NCI-H1092 treated with DMSO at 0.1 percent for 48 hours (cell line): ENCODE measurements around the gene MAGI2.

ENCODE experiments used
- DNase-seq: peaks from one replicate; lab custom pipeline; 2025; lab: John Stamatoyannopoulos, UW

The MAGI2 gene

GRCh38 chr7:79453558-79454360, at the start of gene MAGI2:
MAGI2 (minus strand) TSS chr7:79453667; CDS start chr7:79453320, 347 bp downstream.
- DNase-seq, result peak; percentile 50

DNA sequence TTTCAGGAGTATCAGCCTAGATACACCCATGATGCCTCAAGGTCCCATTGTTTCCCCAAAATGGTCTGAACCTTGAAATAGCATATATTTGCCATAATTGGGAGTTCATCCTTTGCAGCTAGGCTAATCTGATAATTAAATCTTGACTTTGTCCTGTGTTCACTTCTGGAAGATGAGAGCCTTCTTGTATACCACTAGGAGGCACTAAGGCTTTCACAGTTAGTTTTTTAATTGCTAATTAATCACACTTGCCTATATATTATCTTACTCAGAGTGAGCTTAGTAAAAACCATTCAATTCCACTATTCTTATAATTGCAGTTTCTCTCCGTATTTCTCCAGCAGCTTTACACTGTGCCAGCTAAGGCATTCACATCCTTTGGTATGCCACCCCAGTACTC, 48.7 kb upstream of the MAGI2 start:
- no peak for DNase-seq

DNA sequence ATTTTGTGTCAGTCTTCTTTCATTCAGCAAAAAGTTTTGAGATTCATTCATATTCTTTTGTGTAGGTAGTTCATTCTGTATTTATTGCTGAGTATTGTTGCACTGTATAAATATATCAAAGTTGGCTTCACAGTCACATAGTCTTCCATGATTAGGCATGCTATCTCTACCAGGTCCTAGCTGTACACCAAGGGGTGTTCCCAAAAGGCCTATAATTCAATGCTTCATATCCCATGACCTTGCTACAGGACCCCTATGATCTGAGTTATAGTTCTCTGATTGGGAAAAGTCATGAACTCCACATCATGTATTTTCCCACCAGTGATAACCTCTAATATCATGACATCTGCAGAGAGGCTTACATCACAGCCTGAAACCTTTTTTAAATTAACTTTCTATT, 47.3 kb upstream of the MAGI2 start:
- DNase-seq, result no peak

GRCh38 chr7:79497728-79498127, 44.3 kb upstream of the MAGI2 start:
- DNase-seq, result no peak

GRCh38 chr7:79495544-79496272, 42.2 kb upstream of the MAGI2 start:
- DNase-seq, result no peak

DNA sequence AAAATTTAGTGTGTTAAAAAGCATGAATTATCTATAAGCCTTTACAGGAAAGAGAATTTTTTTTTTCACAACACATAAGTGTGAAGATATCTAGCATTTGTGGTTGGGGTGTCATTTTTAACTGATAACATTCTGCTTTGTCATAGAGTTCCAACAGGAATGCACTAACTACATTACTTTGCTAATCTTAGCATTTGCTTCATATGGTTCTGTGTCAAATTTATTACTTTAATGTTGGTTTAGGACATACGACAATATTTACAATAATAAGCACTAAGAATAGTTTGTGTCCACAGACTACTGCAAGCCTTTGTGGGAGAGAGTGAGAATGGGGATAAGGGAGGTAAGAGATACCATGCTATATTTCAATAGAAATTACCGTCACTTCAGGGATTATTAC, 40.6 kb upstream of the MAGI2 start:
- DNase-seq, result no peak

- DNase-seq, result peak; percentile 39
These were observed 35.9 kb upstream of the MAGI2 start for GRCh38 chr7:79489371-79489770.

GRCh38 chr7:79478386-79478785, 24.9 kb upstream of the MAGI2 start:
- no peak for DNase-seq

DNA sequence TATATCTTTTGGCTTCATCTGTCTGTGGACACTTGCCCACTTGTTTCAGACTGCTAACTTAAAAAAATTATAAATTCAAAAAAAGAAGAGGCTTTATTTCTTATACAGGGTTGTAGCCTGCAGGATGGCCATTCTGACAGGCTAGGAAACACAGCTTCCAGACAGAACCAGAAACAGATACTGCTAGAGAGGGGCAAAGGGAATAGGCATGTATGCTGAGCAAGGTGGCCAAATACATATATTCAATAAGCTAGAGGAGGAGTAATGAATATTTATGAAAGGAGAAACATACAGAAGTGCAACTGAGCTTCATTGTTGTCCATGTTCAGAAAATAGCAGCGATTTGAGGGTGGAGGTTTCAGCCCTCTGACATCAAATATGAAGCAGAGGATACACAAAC, 22.0 kb upstream of the MAGI2 start:
- DNase-seq, result no peak

DNA sequence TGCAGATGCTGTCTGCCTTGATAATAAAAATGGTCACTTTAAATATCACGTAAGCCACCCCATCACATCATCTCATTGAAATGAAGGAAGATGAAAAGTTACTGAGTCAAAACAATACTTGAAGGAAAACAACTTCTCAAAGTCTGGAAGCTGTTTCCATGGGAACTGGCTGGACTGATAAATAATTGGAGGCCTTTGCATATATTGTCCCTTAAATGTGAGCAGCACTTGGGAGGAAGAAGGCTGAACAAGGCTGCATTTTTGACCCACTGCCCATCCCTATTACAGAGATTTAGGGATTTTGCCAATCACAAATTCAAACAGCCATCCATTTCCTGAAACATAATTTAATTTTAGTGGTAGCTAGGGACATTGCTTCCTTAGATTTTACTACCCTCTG, 18.2 kb upstream of the MAGI2 start:
- no peak for DNase-seq

DNA sequence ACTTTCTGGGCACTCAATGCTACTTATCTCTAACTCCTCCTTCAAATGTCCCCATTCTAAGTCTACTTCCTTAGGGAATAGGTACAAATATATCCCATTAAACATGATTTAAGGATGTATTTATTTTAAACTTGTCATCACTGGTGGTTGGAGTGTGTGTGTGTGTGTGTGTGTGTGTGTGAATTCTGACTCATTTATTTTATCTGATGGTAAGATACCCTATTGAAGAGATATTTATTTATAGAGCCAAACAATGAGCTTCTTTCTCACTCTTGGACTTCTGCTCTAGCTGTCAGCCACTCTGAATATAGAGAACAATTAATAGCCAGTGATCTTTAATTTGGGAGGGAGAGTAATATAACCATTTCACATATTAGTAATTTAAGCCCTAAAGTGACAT, 17.8 kb upstream of the MAGI2 start:
- DNase-seq, result no peak

DNA sequence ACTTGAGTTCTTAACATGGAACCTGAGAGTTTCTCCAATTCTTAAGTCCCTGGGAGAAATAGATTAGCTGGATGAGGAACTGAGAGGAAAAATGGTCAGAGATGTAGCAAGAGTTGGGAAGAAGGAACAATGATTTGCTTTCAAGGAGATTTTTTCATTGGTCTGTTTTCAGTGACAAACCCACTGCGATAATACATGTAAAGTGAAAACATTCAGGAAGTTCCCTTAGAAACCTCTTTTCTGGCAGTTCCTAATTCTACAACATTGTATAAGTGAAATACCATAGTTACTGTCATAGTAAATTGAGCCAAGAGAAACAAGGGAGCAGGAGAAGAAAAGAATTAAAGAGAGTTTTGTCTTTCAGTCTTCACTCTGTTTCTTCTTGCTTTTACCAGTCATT, 12.1 kb upstream of the MAGI2 start:
- DNase-seq, result no peak

DNA sequence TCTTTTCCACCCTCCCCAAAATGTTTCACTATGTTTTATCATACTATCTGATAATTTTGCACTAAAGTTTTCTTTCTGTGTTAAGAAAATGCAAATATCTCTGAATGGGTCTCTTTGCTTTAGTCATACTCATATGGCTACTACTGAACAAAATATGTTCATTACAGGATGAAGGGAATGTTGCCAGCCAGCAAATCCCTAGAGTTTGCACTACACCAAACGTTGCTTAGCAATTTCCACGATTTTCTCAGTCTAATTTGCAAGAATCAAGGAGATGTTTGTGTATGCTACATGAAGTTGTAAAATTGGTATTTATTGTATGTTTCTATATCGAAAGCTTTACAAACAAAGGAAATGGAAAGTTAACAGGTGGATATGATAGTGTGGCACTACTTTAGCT, 10.6 kb upstream of the MAGI2 start:
- DNase-seq, result no peak

- DNase-seq, result no peak
These were observed 8.9 kb upstream of the MAGI2 start for GRCh38 chr7:79462390-79462789.

DNA sequence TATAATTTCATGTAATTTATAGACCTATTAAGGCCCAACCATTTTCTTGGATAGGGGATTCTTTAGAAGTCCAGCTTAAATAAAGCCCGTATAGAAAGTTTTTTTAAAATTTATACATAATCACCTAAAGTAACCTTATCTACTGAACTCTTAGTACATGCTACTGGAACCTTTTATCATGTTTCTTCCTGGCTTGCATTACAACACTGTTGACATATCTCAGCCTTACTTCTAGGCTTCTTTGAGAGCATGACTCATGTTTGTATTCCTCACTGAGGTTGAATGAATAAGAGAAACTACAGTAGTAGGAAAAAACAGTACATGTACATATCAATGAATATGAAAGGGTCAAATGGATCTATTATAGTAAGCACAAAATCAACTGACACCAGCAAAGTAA, 8.2 kb upstream of the MAGI2 start:
- no peak for DNase-seq

GRCh38 chr7:79459381-79459780, 5.9 kb upstream of the MAGI2 start:
- no peak for DNase-seq

GRCh38 chr7:79458796-79459195, 5.3 kb upstream of the MAGI2 start:
- no peak for DNase-seq

DNA sequence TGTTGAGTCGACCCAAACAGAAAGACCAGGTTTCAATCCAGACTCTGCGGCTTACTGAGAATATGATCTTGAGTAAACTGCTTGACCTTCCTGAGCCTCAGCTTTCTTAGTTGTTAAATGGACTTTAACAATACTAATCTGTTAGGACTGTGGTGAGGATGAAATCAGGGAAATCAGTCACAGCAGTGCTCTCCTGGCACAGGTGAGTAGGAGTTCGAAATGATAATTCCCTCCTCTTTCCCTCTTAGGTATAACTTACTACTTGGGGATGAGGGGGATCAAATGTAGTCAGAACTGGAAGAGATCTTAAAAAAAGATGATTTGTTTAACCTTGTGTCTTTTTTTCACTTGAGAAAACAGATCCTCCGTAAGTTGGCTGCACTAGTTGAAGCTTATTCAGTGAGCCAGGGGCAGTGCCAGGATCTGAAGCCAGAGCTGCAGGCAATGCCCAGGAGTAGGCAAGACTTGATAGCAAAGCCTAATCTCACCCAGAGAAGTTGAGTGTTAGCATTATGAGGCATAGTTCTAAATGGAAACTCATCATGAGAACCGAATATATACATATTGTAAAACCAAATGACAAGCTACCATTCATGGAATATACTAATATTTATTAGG, 1.8 kb upstream of the MAGI2 start:
- no peak for DNase-seq

- no peak for DNase-seq
These were observed 994 bp upstream of the MAGI2 start for GRCh38 chr7:79454361-79454960.

DNA sequence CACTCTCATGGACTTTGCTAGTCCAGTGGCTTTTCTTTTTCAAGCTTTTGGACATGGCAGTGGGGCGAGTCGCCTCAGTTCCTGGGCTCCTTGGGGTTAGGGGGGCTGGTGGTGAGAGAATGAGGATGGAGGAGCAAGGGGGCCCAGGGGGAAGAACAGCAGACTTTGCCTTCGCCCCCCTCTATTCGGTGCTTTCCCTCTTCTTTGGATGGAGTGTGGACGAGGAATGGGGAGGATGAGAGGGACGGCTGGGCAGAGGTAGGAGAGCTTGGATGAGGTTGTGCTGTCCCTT, 255 bp downstream of the MAGI2 start:
- DNase-seq, result no peak

- no peak for DNase-seq
These were observed 787 bp downstream of the MAGI2 start for GRCh38 chr7:79452495-79453265.

DNA sequence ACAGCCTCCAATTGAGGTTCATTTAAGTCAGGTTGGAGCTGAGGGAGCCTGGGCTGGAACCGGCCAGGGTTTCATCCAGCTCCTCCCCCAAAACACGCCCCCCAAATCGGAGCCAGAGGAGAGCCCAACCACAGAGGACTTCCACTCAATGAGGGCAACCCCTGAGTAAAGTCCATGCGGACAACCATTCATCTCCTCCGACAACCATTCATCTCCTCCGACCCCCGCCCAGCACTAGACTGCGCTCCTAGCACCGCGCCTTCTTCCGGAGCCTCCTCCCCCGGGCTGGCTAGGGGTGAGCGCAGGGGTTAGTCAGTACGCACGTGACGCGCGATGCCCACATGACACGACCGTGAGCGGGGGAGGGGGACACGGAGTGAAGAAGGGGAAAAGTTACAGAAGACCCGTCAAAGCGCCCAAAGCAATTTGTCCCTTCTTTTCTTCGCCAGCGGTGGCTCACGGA, 1.4 kb downstream of the MAGI2 start:
- DNase-seq, result peak; percentile 31
